GM04504 (cell line): ENCODE measurements around the gene ALPP.
"Not testable (repeated sequence)": the region's sequence is repeated elsewhere in the genome, so short reads cannot be mapped to it uniquely, and the experiment has no call there.

ENCODE experiments used
- DNase-seq: peaks from one replicate; pipeline ENCODE4 v3.0.0-alpha.2; 2012; ENCODE audit warnings: low read depth

The ALPP gene

GRCh38 chr2:232381204-232382031 is 2.9 kb downstream of the ALPP start:
- DNase-seq: not testable (repeated sequence)

GRCh38 chr2:232382331-232383225 is 4.0 kb downstream of the ALPP start:
- no peak for DNase-seq

- DNase-seq: no peak
Measured at GRCh38 chr2:232384466-232384865, 5.9 kb downstream of the ALPP start.

- not testable (repeated sequence) for DNase-seq
Measured at GRCh38 chr2:232385058-232385457, 6.5 kb downstream of the ALPP start.

GRCh38 chr2:232385660-232386489 is 7.3 kb downstream of the ALPP start:
- peak; percentile 84 for DNase-seq

- DNase-seq: no peak
Measured at GRCh38 chr2:232386490-232386739, 7.9 kb downstream of the ALPP start.

GRCh38 chr2:232386740-232387450 is 8.3 kb downstream of the ALPP start:
- DNase-seq: no peak

- DNase-seq: no peak
Measured at GRCh38 chr2:232387451-232388171, 9.1 kb downstream of the ALPP start.

GRCh38 chr2:232388324-232388891 is 9.9 kb downstream of the ALPP start:
- DNase-seq: no peak

- no peak for DNase-seq
Measured at GRCh38 chr2:232389327-232389726, 10.8 kb downstream of the ALPP start.

- no peak for DNase-seq
Measured at GRCh38 chr2:232390661-232391060, 12.1 kb downstream of the ALPP start.

- no peak for DNase-seq
Measured at GRCh38 chr2:232393556-232393955, 15.0 kb downstream of the ALPP start.

- not testable (repeated sequence) for DNase-seq
Measured at GRCh38 chr2:232394431-232394830, 15.9 kb downstream of the ALPP start.

GRCh38 chr2:232395586-232395985 is 17.0 kb downstream of the ALPP start:
- DNase-seq: no peak

GRCh38 chr2:232396683-232397082 is 18.1 kb downstream of the ALPP start:
- no peak for DNase-seq

- DNase-seq: no peak
Measured at GRCh38 chr2:232398293-232399034, 19.9 kb downstream of the ALPP start.

GRCh38 chr2:232400256-232401015 is 21.9 kb downstream of the ALPP start:
- DNase-seq: no peak

- no peak for DNase-seq
Measured at GRCh38 chr2:232402518-232402917, 24.0 kb downstream of the ALPP start.

GRCh38 chr2:232405943-232406510 is 27.5 kb downstream of the ALPP start:
- DNase-seq: no peak
